NCI-H82 (cell line): ENCODE data around the gene ERI3.
A peak's percentile ranks its signal among the peaks of the same experiment; 100 is the strongest.

Experiments used
- DNase-seq: peaks from one replicate; lab custom pipeline; 2025; lab: John Stamatoyannopoulos, UW

The ERI3 gene

GRCh38 chr1:44262414-44262813 is 92.6 kb downstream of the ERI3 start:
- no peak for DNase-seq

- no peak for DNase-seq
Measured at GRCh38 chr1:44261962-44262361, 93.1 kb downstream of the ERI3 start.

- DNase-seq = peak; percentile 52
Measured at GRCh38 chr1:44261171-44261817, 93.8 kb downstream of the ERI3 start.

GRCh38 chr1:44260792-44261170 is 94.3 kb downstream of the ERI3 start:
- DNase-seq = no peak

GRCh38 chr1:44259090-44259489 is 96.0 kb downstream of the ERI3 start:
- no peak for DNase-seq

GRCh38 chr1:44256762-44257554 is 98.1 kb downstream of the ERI3 start:
- DNase-seq = peak; percentile 74

- no peak for DNase-seq
Measured at GRCh38 chr1:44254392-44254910, 100.6 kb downstream of the ERI3 start.

- DNase-seq = peak; percentile 79
Measured at GRCh38 chr1:44251989-44252671, 102.9 kb downstream of the ERI3 start.

GRCh38 chr1:44251486-44251885 is 103.6 kb downstream of the ERI3 start:
- DNase-seq = no peak

GRCh38 chr1:44250068-44250781 is 104.8 kb downstream of the ERI3 start:
- DNase-seq = peak; percentile 23

GRCh38 chr1:44249543-44249942 is 105.5 kb downstream of the ERI3 start:
- peak; percentile 32 for DNase-seq

GRCh38 chr1:44246806-44247205 is 108.3 kb downstream of the ERI3 start:
- no peak for DNase-seq

- DNase-seq = no peak
Measured at GRCh38 chr1:44244986-44245385, 110.1 kb downstream of the ERI3 start.

GRCh38 chr1:44243782-44244495 is 111.1 kb downstream of the ERI3 start:
- DNase-seq = no peak

GRCh38 chr1:44242746-44243145 is 112.3 kb downstream of the ERI3 start:
- peak; percentile 53 for DNase-seq

GRCh38 chr1:44240802-44241671 is 114.0 kb downstream of the ERI3 start:
- DNase-seq = peak; percentile 79

- DNase-seq = no peak
Measured at GRCh38 chr1:44239961-44240371, 115.1 kb downstream of the ERI3 start.

- DNase-seq = peak; percentile 35
Measured at GRCh38 chr1:44239331-44239960, 115.6 kb downstream of the ERI3 start.

GRCh38 chr1:44238660-44239059 is 116.4 kb downstream of the ERI3 start:
- DNase-seq = no peak
